HFFc6 (cell line): Measurements from ENCODE around the gene GUCY1A2. TPM values are rescaled to one million over a fixed set of nuclear protein-coding genes. Genes with fewer than 3 reads are reported as not detected.
"Not testable (repeated sequence)": the region's sequence is repeated elsewhere in the genome, so short reads cannot be mapped to it uniquely, and the experiment has no call there.

Experiments used
- DNase-seq: peaks from one replicate; pipeline ENCODE4 v3.0.0-alpha.2; 2018
- H3K27ac Mint-ChIP-seq: 2 replicates; pipeline ENCODE4 v1.8.0; 2020; ENCODE audit warnings: mild to moderate bottlenecking, mixed read lengths
- H3K27me3 Mint-ChIP-seq: 2 replicates; pipeline ENCODE4 v1.8.0; 2021; ENCODE audit warnings: mild to moderate bottlenecking, moderate library complexity, mixed read lengths; ENCODE audit not compliant: insufficient read depth
- H3K36me3 Mint-ChIP-seq: 2 replicates; pipeline ENCODE4 v1.8.0; 2021; ENCODE audit warnings: low read depth, mixed read lengths
- H3K4me1 Mint-ChIP-seq: 2 replicates; pipeline ENCODE4 v1.8.0; 2020; ENCODE audit warnings: low read depth, mixed read lengths
- H3K4me3 Mint-ChIP-seq: 2 replicates; pipeline ENCODE4 v1.8.0; 2020; ENCODE audit warnings: mild to moderate bottlenecking, moderate library complexity, mixed read lengths
- H3K9me3 Mint-ChIP-seq: 2 replicates; pipeline ENCODE4 v1.8.0; 2020; ENCODE audit warnings: mild to moderate bottlenecking, mixed read lengths
- total RNA-seq, 6 experiments: library from RNA; stranded (reverse); fragmentation: NEBNext Ultra II Directional; extraction: Animal tissue kit (Norgen Biotek cat#: 25700); gene quantifications; 2 replicates in 1 of 6; 3 replicates in 5 of 6; pipeline ENCODE4 v1.2.3, GENCODE V29; 2021
- TF ChIP-seq, protein P1 (sequence below): fragments of 200-600 bp; sonication (generic); IDR thresholded peaks from 2 replicates; pipeline ENCODE4 v1.5.0; 2021; ENCODE audit warnings: antibody characterized with exemption, mild to moderate bottlenecking

The GUCY1A2 gene
- total RNA-seq, 6 experiments from 2014 or later: 0.05 to 0.21 (median 0.10) TPM; not detected in 1

DNA sequence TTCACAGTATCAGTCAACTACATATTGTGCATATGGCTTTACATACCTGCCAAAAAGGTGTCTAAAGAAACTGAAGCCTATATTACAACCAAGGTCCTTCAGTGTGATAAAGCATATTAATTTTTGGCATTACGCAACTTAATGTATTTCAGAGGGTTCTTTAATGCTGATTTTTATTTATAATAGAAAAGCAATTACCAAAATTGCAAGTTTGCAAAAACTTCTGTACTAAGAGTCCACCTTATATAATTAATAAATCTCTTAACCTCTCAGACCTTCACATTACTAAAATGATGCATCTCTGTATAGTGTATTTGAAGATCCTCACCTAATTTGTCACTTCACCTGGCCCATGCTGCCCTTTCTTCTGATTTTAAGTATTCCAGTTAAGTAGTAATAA is 128.6 kb downstream of the GUCY1A2 start:
- TF ChIP-seq, protein P1, sequence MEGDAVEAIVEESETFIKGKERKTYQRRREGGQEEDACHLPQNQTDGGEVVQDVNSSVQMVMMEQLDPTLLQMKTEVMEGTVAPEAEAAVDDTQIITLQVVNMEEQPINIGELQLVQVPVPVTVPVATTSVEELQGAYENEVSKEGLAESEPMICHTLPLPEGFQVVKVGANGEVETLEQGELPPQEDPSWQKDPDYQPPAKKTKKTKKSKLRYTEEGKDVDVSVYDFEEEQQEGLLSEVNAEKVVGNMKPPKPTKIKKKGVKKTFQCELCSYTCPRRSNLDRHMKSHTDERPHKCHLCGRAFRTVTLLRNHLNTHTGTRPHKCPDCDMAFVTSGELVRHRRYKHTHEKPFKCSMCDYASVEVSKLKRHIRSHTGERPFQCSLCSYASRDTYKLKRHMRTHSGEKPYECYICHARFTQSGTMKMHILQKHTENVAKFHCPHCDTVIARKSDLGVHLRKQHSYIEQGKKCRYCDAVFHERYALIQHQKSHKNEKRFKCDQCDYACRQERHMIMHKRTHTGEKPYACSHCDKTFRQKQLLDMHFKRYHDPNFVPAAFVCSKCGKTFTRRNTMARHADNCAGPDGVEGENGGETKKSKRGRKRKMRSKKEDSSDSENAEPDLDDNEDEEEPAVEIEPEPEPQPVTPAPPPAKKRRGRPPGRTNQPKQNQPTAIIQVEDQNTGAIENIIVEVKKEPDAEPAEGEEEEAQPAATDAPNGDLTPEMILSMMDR: no peak
- Mint-ChIP-seq H3K4me3 (no peak overlapping the region), H3K27me3 (no peaks in the 10 kb centered on the region; the same call in 1 of the 2 replicates), H3K36me3 (no peaks in the 10 kb centered on the region), H3K4me1 (no peaks in the 10 kb centered on the region), H3K9me3 (no peaks in the 10 kb centered on the region; the same call in 1 of the 2 replicates), H3K27ac (no peak overlapping the region)
- DNase-seq: no peak

DNA sequence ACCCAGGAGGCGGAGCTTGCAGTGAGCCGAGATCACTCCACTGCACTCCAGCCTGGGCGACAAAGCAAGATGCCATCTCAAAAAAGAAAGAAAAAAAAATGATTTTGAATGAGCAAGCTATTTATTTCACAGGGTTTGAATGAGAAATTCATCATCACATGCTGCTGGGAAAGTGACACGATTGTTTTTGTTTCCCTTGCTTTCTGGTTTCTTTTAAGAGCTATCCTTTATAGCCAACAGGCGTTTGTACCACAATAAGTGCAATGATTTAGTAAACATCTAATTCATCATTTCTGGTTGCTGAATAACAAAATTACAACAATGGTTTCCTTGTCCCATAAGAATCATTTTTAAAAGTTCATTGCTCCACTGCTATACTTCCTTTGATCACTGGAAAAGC is 129.9 kb downstream of the GUCY1A2 start:
- DNase-seq: no peak

DNA sequence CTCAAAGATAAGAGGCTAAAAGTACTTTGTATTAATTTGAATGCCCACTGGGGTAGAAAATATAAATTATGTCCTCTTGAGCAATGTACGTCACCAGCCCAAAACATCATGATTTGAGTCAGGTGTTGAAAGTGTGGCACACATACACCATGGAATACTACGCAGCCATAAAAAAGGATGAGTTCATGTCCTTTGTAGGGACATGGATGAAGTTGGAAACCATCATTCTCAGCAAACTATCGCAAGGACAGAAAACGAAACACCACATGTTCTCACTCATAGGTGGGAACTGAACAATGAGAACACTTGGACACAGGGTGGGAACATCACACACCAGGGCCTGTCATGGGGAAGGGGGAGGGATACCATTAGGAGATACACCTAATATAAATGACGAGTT is 134.6 kb downstream of the GUCY1A2 start:
- DNase-seq, H3K4me1 Mint-ChIP-seq, H3K4me3 Mint-ChIP-seq, H3K27ac Mint-ChIP-seq, H3K9me3 Mint-ChIP-seq, H3K27me3 Mint-ChIP-seq, H3K36me3 Mint-ChIP-seq: not testable (repeated sequence)

More for the DNA sequence above, 129.9 kb downstream of the GUCY1A2 start:
- Mint-ChIP-seq H3K4me1 (no peaks in the 10 kb centered on the region), H3K9me3 (no peaks in the 10 kb centered on the region; the same call in 1 of the 2 replicates), H3K27me3 (no peaks in the 10 kb centered on the region; the same call in 1 of the 2 replicates), H3K36me3 (no peaks in the 10 kb centered on the region), H3K27ac (no peak overlapping the region), H3K4me3 (no peak overlapping the region)
- TF ChIP-seq, protein P1: no peak

DNA sequence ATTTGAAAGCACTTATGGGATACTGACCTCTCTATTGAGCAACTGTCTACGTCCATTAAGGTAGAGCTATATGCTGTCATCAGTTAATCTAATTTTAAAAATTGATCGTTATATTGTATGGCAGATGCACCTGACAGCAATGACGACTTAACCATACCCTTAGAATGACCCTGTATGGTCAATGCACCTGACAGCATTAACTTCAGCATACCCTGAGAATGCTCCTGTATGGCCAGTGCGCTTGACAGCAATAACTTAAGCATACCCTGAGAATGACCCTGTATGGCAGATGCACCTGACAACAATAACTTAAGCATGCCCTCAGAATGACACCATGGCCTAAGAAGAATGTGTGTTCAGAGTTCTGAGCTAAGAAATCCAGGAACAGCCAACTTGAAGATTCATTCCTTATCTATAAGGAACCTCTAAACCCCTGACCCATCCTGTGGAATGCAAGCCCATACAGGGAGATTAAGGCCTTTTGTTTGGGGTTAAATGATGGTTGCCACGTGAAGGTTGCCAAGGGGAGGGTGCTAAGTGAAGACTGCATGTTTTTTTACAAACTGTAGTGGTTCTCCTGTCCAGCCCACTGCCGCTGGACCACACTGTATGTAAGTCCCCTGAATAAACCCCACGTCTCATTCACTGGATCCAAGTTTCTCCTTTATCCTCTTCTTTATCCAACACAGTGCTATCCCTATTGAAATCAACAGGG is 138.3 kb downstream of the GUCY1A2 start:
- H3K36me3 Mint-ChIP-seq: no peaks in the 10 kb centered on the region

DNA sequence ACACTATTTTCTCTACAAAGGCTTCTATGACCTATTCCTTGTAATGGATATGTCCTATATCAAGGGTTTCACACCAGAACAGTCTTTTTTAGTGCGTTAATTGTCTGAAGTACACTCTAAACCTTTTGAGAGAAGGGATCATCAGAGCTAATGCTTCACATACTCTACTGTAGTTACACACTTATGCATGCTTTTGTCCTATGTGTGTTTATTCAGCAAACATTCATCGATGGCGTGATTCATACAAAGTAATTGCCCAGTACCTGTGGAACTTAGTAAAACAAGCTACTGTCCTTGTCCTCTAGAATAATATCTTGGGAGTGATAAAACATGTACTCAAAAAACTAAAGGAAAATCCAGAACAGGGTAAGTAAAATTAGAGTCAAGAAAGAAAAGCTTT is 139.2 kb downstream of the GUCY1A2 start:
- DNase-seq: no peak
- TF ChIP-seq, protein P1: no peak
- no peaks in the 10 kb centered on the region for H3K27me3 Mint-ChIP-seq
- H3K4me3 Mint-ChIP-seq: no peak overlapping the region
- H3K9me3 Mint-ChIP-seq: peaks cover 24% of the 10 kb centered on the region
- H3K27ac Mint-ChIP-seq: no peak overlapping the region
- H3K36me3 Mint-ChIP-seq: no peaks in the 10 kb centered on the region
- H3K4me1 Mint-ChIP-seq: no peaks in the 10 kb centered on the region

More for the DNA sequence above, 138.3 kb downstream of the GUCY1A2 start:
- no peaks in the 10 kb centered on the region for H3K27me3 Mint-ChIP-seq
- H3K4me1 Mint-ChIP-seq: no peaks in the 10 kb centered on the region
- no peak overlapping the region for H3K4me3 Mint-ChIP-seq
- peaks cover 24% of the 10 kb centered on the region for H3K9me3 Mint-ChIP-seq
- DNase-seq: no peak
- TF ChIP-seq, protein P1: no peak
- no peak overlapping the region for H3K27ac Mint-ChIP-seq

DNA sequence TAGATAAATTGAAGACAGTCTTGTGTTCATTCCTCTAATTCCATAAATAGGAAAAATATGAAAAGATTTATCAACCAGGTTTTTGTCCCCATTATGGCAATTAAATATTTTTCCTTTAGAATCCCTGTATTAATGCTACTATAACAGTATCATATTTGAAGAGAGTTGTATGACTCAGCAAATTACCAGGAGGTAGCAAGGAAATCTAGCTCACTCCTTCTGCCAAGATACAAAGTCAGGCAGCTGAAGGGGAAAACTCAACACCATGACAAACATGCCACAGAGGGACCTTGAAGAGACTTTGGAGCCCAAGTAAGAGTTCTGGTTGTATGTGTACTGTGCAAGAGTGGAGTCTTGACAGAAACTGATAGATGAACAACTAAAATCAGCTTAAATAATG is 143.3 kb downstream of the GUCY1A2 start:
- no peak for DNase-seq
- TF ChIP-seq, protein P1: no peak
- no peak overlapping the region for H3K4me3 Mint-ChIP-seq
- H3K36me3 Mint-ChIP-seq: no peaks in the 10 kb centered on the region
- H3K27ac Mint-ChIP-seq: no peak overlapping the region
- H3K9me3 Mint-ChIP-seq: peaks cover 35% of the 10 kb centered on the region
- no peaks in the 10 kb centered on the region for H3K4me1 Mint-ChIP-seq
- H3K27me3 Mint-ChIP-seq: no peaks in the 10 kb centered on the region
